GM19351 (cell line): ENCODE data around the gene LRRC4C.

Experiments
- ATAC-seq: cut with Tn5 transposase; IDR thresholded peaks from one replicate; pipeline ENCODE4 v1.9.1; 2021; ENCODE audit warnings: mild to moderate bottlenecking, moderate library complexity; ENCODE audit not compliant: unreplicated experiment

Gene LRRC4C

DNA sequence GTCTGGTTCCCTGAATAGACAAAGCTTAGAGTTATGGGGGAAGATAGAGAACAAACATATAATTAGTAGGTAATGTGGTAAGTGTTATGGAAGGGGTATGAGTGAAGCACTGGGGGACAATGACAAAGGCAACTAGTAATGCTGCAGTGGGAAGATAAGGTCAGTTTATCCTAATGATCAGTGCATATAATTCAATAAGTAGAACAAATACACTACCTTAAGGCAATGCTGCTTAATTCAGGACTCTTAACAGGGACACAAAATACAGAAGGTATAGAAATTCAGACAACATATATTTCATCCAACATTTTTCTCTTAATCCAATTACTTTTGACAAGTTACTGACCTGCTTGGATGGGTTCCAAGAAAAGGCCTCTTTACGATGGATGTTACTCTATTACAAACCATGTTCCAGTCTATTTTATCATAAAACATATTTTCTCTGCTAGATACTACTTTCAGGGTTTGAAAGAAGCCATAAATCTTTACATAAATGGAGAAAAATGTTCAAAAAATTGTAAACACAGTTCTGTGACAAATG, 1186.2 kb downstream of the LRRC4C start:
- ATAC-seq: no peak

GRCh38 chr11:40271361-40271760, 1188.1 kb downstream of the LRRC4C start:
- ATAC-seq: no peak

DNA sequence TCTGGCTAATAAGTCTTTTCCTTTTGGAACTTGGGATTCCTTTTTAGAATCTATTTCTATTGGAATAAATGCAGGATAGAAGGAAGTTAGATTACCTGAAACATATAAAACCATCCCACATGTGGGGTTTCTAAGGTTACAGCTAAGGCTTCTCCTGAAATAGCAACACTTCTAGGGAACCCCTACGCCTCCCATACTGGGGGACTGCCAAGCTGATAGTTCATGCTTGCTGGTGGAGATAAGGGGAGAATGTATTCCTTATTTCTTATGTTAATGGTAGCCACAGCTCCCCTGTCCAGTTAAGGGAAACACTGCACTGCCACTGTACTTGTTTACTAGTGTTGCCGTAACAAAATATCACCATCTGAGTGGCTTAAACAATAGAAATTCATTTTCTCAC, 1189.6 kb downstream of the LRRC4C start:
- no peak for ATAC-seq

DNA sequence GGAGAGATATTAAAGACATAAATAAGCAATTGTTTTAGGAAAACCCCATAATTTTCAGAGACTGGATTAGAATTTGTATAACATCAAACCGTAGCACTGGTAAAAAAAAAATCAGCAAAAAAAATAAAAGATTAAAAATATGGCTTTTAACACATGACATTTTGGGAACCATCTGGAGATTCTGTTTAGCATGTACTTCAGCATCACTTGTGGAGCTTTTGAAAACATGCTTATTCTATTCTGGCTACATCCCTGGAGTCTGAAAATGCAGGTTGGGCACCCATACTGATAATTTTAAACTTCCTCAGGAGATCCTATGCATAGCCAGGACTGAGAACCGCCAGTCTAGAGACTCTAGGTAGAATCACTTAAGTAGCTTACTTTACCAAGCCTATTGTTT, 1190.9 kb downstream of the LRRC4C start:
- ATAC-seq: no peak

DNA sequence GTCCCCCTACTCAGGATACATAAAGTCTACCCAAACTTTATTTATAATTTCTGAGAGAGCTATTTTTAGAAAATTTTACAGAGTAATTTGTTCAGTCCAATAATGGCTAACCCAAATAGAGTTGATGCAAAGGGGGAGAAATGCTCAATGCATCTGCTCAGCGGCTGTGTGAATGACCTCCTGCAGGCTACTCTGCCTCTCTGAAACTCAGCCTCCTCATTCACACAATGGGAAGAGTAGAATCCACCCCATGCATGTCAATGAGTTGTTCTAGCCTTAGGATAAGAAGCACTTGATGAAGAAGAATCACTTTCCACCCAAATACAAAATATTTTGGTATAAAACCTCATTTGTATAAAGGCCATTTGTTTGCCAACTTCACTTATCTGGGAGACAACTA, 1204.0 kb downstream of the LRRC4C start:
- ATAC-seq: no peak

- no peak for ATAC-seq
Measured at GRCh38 chr11:40253166-40253565, 1206.3 kb downstream of the LRRC4C start.

DNA sequence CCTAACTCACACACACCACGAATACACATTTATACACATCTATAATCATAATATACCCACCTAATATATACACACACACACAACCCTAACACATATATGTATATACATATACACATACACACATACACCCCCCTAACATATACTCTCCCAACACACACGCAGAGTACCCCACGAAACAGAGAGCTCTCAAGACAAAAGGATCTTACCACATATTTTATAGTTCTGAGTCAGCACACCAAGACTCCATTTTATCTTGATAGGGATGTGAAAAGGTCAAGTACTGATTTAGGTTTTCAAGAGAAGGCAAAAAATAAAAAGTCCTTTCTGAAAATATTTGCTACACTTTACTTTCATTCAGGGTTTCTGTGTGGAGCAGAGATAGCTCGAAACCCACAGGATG, 1207.2 kb downstream of the LRRC4C start:
- no peak for ATAC-seq

DNA sequence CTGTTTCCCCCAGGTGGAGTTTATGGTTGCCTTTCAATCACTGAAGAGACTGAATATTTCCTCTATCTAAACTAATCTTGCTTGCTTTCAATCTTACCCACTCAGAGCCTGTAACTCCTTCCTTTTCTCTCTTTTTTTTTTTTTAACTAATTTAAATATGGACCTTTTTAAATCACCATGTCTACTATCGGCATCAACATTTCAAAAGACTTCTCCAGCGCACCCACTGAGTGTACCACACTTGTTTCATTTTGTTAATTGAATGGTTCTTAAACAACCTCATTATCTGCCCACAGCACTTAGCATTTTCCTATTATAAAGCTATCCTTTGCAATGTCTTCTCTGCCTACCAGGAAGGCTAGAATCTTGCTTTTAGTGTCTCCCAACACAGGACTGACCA, 1212.5 kb downstream of the LRRC4C start:
- ATAC-seq: no peak

GRCh38 chr11:40241524-40242051, 1217.9 kb downstream of the LRRC4C start:
- peak; percentile 97 for ATAC-seq

- no peak for ATAC-seq
Measured at GRCh38 chr11:40240284-40240683, 1219.2 kb downstream of the LRRC4C start.

DNA sequence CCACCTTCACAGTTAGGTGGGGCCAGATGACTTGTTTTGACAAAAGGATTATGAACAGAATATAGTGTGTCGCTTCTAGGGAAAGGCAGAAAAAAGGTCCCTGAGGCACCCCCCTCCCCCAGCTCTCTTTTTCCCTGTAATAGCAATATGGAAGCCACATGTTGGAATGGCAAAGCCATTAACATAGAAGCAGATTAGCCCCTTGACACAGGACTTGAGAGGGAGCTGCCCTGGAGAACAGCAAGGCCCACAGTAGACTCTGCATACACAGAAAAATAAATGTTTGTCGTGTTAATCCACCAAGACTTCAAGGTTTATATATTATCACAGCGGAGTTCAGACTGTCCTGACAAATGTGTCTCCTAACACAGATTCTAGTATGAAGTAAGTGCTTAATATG, 1222.9 kb downstream of the LRRC4C start:
- ATAC-seq: no peak

DNA sequence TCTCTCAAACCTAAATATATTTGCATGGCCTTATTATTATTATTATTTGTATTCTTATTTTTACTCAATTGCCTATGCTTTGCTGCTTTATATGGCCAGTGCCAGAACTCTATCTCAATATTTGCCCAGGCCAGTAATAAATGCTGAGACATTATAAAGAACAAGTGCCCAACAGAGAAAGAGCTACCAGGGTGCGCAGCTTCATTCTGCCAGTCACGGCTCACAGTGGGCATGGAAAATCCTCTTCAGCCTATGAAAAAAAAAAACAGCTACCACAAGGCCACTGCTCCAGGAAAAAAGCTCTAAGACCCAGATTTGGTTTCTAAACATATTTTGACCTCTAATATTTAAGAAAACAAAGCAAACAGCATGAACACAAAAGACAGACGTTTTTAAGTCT, 1223.6 kb downstream of the LRRC4C start:
- ATAC-seq: no peak

- ATAC-seq: no peak
Measured at GRCh38 chr11:40230821-40231220, 1228.6 kb downstream of the LRRC4C start.

- no peak for ATAC-seq
Measured at GRCh38 chr11:40228662-40229061, 1230.8 kb downstream of the LRRC4C start.

DNA sequence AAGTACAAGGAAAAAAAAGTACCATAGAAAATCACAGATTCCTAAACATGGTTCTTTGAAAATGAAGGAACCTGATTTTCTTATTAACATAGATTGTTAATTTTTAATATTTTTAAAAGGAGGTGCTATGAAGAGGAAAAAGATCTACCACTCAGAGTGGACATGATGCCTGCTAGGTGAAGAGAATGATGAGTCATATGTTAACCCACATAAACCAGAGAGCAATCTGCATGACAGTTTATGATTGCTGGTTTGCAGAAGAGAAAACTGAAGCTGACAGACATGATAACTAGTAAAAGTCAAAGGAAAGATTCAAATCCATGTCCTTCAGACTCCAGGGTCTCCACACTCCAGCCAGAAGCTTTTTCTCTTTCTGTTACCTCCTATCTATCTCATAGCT, 1231.7 kb downstream of the LRRC4C start:
- ATAC-seq: peak; percentile 62

DNA sequence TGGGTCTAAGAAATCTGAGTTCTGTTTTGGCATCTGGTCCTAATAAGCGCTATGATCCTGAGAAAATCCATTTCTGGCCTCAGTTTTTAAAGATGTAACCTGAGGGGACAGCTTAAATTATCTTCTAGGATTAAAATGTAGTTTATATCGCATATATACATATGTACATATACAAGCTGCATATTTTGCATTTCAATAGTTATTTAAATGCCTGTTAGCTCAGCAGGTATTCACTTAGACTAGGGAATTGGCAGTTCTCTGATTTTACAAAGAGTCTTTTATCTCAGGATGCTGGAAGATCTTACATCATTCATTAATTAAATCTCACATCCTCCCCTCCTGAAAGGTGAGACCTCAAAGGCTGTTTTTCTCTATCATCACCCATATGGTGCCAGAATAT, 1232.8 kb downstream of the LRRC4C start:
- ATAC-seq: no peak

GRCh38 chr11:40223596-40224330, 1235.7 kb downstream of the LRRC4C start:
- no peak for ATAC-seq

DNA sequence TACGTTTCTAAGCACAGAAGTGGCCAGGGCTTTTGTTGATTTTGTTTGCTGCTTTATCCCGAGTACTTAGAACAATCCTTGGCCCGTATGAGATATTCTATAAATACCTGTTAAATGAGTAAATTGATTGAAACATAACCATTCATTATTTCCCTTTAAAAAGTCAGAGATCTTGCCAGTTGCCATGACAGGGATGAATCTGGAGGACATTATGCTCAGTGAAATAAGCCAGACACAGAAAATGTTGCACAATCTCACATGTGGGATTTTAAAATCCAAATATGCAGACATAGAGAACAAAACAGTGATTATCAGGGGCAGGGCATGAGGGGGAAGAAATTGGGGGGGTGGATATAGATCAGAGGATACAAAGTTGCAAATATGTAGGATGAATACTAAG, 1240.1 kb downstream of the LRRC4C start:
- no peak for ATAC-seq

DNA sequence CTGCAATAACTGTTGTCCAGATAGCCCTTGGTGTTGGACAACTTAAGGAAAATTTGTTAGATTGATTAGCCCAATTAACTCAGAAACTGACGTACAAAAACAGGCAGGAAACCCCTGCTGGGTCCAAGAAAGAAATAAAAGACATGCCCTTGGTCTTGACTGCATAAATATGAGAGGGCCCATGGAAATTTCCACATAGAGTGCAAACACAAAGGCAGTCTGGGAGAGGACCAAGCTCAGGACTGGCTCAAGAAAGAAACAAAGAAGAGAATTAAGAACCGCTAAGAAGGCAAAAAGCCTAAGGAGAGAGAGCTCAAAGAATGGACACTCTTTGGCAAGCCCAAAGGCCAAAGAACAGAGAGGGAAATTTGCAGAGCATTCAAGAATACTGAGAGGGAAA, 1243.9 kb downstream of the LRRC4C start:
- no peak for ATAC-seq

- ATAC-seq: no peak
Measured at GRCh38 chr11:40207416-40207815, 1252.0 kb downstream of the LRRC4C start.

GRCh38 chr11:40204228-40204627, 1255.2 kb downstream of the LRRC4C start:
- no peak for ATAC-seq

DNA sequence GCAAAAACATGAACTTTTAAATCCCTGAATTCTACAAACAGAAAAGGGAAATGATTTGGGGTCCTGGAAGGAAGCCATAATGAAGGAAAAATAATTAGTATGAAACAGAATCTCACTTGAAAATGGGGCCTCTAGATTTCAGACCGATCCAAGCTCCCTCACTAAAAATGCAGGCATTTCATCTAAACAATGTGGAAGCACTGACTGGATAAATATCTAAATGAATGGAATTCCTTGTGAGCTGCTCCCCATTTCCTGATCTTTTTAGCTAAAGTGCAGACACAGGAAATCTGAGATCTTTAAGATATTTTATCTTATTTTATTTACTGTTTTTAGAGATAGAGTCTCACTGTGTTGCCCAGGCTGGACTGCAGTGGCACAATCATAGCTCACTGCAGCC, 1255.8 kb downstream of the LRRC4C start:
- ATAC-seq: no peak
